Kidney (tissue), 14 donors: ENCODE data around the gene INPP5K. TPM values are rescaled to one million over a fixed set of nuclear protein-coding genes. Genes with fewer than 3 reads are reported as not detected.
"Not testable (repeated sequence)": the region's sequence is repeated elsewhere in the genome, so short reads cannot be mapped to it uniquely, and the experiment has no call there.

Experiments used
- DNase-seq, 5 donors: peaks; one replicate each; pipeline ENCODE4 v3.0.0-alpha.2; 2013 to 2020
- FAIRE-seq: peaks from 2 replicates; lab custom pipeline; 2012; peaks lifted over from hg19 to GRCh38; lab: Jason Lieb, UNC
- H3K27ac ChIP-seq, 2 donors: one replicate each; pipeline ENCODE4 v1.7.0; 2013; ENCODE audit warnings: low read depth in 2 of 2, low read length in 2 of 2, inconsistent platforms in 1 of 2
- H3K27me3 ChIP-seq: one replicate; pipeline ENCODE4 v1.7.1; 2013; ENCODE audit warnings: low read length, inconsistent platforms; ENCODE audit not compliant: control insufficient read depth, insufficient read depth
- H3K36me3 ChIP-seq, 3 donors: one replicate each; pipeline versions ENCODE4 v1.7.0 to v1.7.1; 2013; ENCODE audit warnings: low read length in 3 of 3, control low read depth in 1 of 3, inconsistent platforms in 1 of 3; ENCODE audit not compliant: insufficient read depth in 3 of 3, control insufficient read depth in 2 of 3
- H3K4me1 ChIP-seq, 3 donors: one replicate each; pipeline versions ENCODE4 v1.7.0 to v1.7.1; 2013; ENCODE audit warnings: low read length in 3 of 3, inconsistent platforms in 1 of 3, low read depth in 1 of 3; ENCODE audit not compliant: control insufficient read depth in 2 of 3, insufficient read depth in 2 of 3
- H3K4me3 ChIP-seq, 3 donors: one replicate each; pipeline versions ENCODE4 v1.7.0 to v1.8.1; 2013; ENCODE audit warnings: low read length in 3 of 3, control low read depth in 1 of 3, inconsistent platforms in 1 of 3
- H3K9ac ChIP-seq, 3 donors: one replicate each; pipeline versions ENCODE4 v1.7.0 to v1.7.1; 2013; ENCODE audit warnings: low read length in 3 of 3, control low read depth in 1 of 3, inconsistent platforms in 1 of 3
- H3K9me3 ChIP-seq, 3 donors: one replicate each; pipeline versions ENCODE4 v1.7.0 to v1.7.1; 2013; ENCODE audit warnings: low read length in 3 of 3, control low read depth in 1 of 3, inconsistent platforms in 1 of 3; ENCODE audit not compliant: control insufficient read depth in 2 of 3, insufficient read depth in 1 of 3
- CTCF ChIP-seq: IDR thresholded peaks from 3 replicates; pipeline ENCODE4 v1.5.1; 2012; ENCODE audit warnings: mild to moderate bottlenecking, moderate library complexity, borderline replicate concordance; ENCODE audit not compliant: insufficient read depth; ENCODE audit errors: extremely low read depth
- intact Hi-C: fragments of 100-400 bp; cut with DNase I; formaldehyde crosslinking; loops from one replicate; pipeline ENCODE4 v1.11.1; 2022
- polyA plus RNA-seq: library from polyadenylated mRNA; stranded (reverse); fragments of 350-450 nt; fragmentation: Illumina TruSeq; extraction: RNeasy Lipid Tissue Mini Kit (QIAGEN cat#74804); gene quantifications from one replicate; pipeline ENCODE4 v1.2.3, GENCODE V29; 2014; ENCODE audit warnings: low read depth, low replicate concordance; ENCODE audit not compliant: insufficient read depth
- total RNA-seq: library from RNA; stranded (reverse); fragmentation: NEBNext Ultra II Directional; extraction: Animal tissue kit (Norgen Biotek cat#: 25700); gene quantifications from one replicate; pipeline ENCODE4 v1.2.1, GENCODE V29; 2021
- donor health status: control.
- donor health status: control.
- donor health status: control.
- donor health status: control.
- donor health status: control.
- donor health status: DM: yes; HTN: yes; CAD: no.
- donor health status: Normal renal cell carcinoma (clear cell type).

INPP5K gene
- total and polyA plus RNA-seq, 2 donors from 2014 or later: 36.1 to 46.2 TPM

DNA sequence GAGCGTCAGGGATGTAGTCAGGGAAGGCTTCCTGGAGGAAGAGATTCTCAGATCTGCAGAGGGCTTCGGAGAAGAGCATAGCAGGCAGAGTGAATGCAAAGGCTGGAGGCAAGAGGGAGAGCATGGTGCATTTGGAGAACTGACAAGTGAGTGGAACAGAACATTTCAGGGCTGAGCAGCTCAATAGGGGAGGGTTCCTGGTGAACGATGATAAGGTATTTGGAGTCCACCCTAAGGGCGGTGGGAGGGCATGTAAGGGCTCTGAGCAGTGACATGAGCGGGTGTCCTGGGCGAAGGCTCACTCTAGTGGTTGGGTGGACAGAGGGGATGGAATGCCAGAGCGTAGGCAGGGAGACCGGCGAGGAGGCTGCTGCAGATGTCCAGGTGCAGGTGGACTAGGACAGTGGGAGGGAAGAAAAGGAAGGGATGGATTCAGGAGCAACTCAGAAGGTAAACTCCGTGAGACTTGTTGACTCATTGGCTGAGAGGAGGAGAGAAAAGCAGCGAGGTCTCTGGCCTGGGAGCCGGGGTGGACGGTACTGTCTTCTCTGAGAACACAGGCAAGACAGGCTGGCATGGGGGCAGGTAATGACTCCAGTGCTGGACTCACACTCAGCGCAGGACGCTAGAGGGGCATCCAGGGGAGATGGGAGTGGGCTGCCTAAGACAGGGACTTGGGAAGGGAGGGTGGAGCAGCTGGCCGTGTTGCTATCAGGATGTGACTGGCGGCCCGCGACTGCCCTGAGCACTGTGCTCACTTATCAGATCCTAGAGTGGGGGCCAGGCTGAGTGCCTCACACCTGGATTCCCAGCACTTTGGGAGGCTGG, 47.6 kb upstream of the INPP5K start:
- no peak overlapping the region for H3K9ac ChIP-seq
- TF ChIP-seq CTCF: no peak
- DNase-seq (peak in 2 of 5 donors; percentile 34 to 51), FAIRE-seq (no peak)
- H3K4me3 ChIP-seq: peak overlapping the region in 1 of 3 donors; percentile 12
- no peaks in the 10 kb centered on the region for H3K9me3 ChIP-seq
- intact Hi-C loops: no loop called here
- no peak overlapping the region for H3K27ac ChIP-seq
- no peaks in the 10 kb centered on the region for H3K36me3 ChIP-seq
- no peaks in the 10 kb centered on the region for H3K27me3 ChIP-seq
- H3K4me1 ChIP-seq: peaks cover 3 to 24% (median 24%) of the 10 kb centered on the region in 3 donors

- DNase-seq, H3K4me3 ChIP-seq, FAIRE-seq, H3K36me3 ChIP-seq, intact Hi-C loops, H3K27me3 ChIP-seq, H3K9me3 ChIP-seq, H3K9ac ChIP-seq, H3K27ac ChIP-seq: not testable (repeated sequence)
- H3K4me1 ChIP-seq: peaks cover 3 to 26% (median 24%) of the 10 kb centered on the region in 3 donors
These were observed 47.0 kb upstream of the INPP5K start for GRCh38 chr17:1563471-1563785.

DNA sequence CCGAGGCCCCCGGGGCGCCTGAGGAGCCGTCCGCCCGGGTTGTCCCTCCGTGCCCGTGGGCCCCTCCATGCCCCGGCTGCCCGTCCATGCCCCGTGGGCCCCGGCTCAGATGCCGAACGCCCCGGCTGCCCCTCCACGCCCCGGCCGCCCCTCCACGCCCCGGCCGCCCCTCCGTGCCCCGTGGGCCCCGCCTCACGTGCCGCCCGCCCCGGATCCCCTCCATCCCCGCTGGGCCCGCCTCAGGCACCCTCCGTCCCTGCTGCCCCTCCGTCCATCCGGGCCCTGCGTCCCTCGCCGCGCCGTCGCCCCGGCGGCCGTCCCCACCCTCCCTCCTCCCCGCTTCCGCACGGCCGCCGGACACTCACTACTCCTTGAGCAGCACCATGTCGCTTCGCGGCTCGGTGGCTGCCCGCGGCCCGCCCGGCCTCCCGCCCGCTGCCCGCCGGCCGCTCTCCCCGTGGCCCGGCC, 45.8 kb upstream of the INPP5K start:
- peak in 2 of 5 donors; percentile 80 to 90 for DNase-seq
- H3K9ac ChIP-seq: peak overlapping the region in 1 of 3 donors; percentile 65
- intact Hi-C loops: no loop called here
- peak overlapping the region; percentile 67 to 85 for H3K27ac ChIP-seq
- no peak for TF ChIP-seq CTCF
- H3K36me3 ChIP-seq: peaks cover 0 to 2% (median 0%) of the 10 kb centered on the region in 3 donors
- no peak for FAIRE-seq
- no peaks in the 10 kb centered on the region for H3K27me3 ChIP-seq
- no peaks in the 10 kb centered on the region for H3K9me3 ChIP-seq
- H3K4me3 ChIP-seq: peak overlapping the region; percentile 1 to 70 (median 55)
- peaks cover 3 to 26% (median 24%) of the 10 kb centered on the region in 3 donors for H3K4me1 ChIP-seq

- Histone ChIP-seq H3K4me3 (peak overlapping the region; percentile 32 to 73 (median 70)), H3K27me3 (no peaks in the 10 kb centered on the region), H3K9ac (peak overlapping the region; percentile 30 to 65 (median 59)), H3K4me1 (peaks cover 3 to 26% (median 24%) of the 10 kb centered on the region in 3 donors), H3K9me3 (no peaks in the 10 kb centered on the region), H3K27ac (peak overlapping the region; percentile 67 to 85), H3K36me3 (peaks cover 0 to 4% (median under 1%) of the 10 kb centered on the region in 3 donors)
- intact Hi-C loops: no loop called here
- TF ChIP-seq CTCF: no peak
- DNase-seq (peak in 4 of 5 donors; percentile 49 to 89 (median 62)), FAIRE-seq (no peak)
These were observed 45.2 kb upstream of the INPP5K start for GRCh38 chr17:1561420-1562175.
